NCI-H1092 treated with DMSO at 0.1 percent for 48 hours (cell line): Measurements from ENCODE around the gene RBM33.

Experiments
- DNase-seq: peaks from one replicate; lab custom pipeline; 2025; lab: John Stamatoyannopoulos, UW

Gene RBM33

GRCh38 chr7:155797262-155798250 is 153.1 kb downstream of the RBM33 start:
- no peak for DNase-seq

GRCh38 chr7:155798673-155799439 is 154.4 kb downstream of the RBM33 start:
- DNase-seq = peak; percentile 76

GRCh38 chr7:155799514-155799913 is 155.1 kb downstream of the RBM33 start:
- DNase-seq = no peak

- no peak for DNase-seq
Measured at GRCh38 chr7:155800301-155800700, 155.8 kb downstream of the RBM33 start.

GRCh38 chr7:155800741-155801267 is 156.3 kb downstream of the RBM33 start:
- no peak for DNase-seq

GRCh38 chr7:155802291-155802690 is 157.8 kb downstream of the RBM33 start:
- DNase-seq = no peak

- no peak for DNase-seq
Measured at GRCh38 chr7:155802906-155803417, 158.5 kb downstream of the RBM33 start.

- no peak for DNase-seq
Measured at GRCh38 chr7:155803418-155804376, 159.2 kb downstream of the RBM33 start.

GRCh38 chr7:155804431-155804831 is 160.0 kb downstream of the RBM33 start:
- DNase-seq = peak; percentile 24

- DNase-seq = peak; percentile 68
Measured at GRCh38 chr7:155804897-155805825, 160.7 kb downstream of the RBM33 start.

GRCh38 chr7:155805826-155806095 is 161.3 kb downstream of the RBM33 start:
- DNase-seq = no peak

GRCh38 chr7:155806096-155806871 is 161.8 kb downstream of the RBM33 start:
- DNase-seq = no peak

- no peak for DNase-seq
Measured at GRCh38 chr7:155807065-155807671, 162.7 kb downstream of the RBM33 start.

GRCh38 chr7:155807789-155808548 is 163.5 kb downstream of the RBM33 start:
- DNase-seq = no peak

- peak; percentile 14 for DNase-seq
Measured at GRCh38 chr7:155808549-155809331, 164.3 kb downstream of the RBM33 start.

- no peak for DNase-seq
Measured at GRCh38 chr7:155809332-155809946, 165.0 kb downstream of the RBM33 start.
